Astrocyte of the cerebellum (primary cell): Measurements from ENCODE around the gene TMCC1.
"Not testable (repeated sequence)": the region's sequence is repeated elsewhere in the genome, so short reads cannot be mapped to it uniquely, and the experiment has no call there.

Source experiments
- DNase-seq: peaks from one replicate; pipeline ENCODE4 v3.0.0-alpha.2; 2011; ENCODE audit warnings: low read depth
- H3K4me3 ChIP-seq: 2 replicates; pipeline ENCODE4 v1.5.1; 2011; ENCODE audit warnings: mild to moderate bottlenecking, low read depth, low read length, moderate library complexity
- CTCF ChIP-seq: IDR thresholded peaks from 2 replicates; pipeline ENCODE4 v1.5.1; 2012; ENCODE audit warnings: low read length, low read depth, moderate library complexity, mild to moderate bottlenecking; ENCODE audit errors: missing control alignments
- in situ Hi-C: cut with HindIII; loops from 2 replicates; pipeline ENCODE4 v1.10.0; 2017; ENCODE audit warnings: low sequenced_read_pairs

The TMCC1 gene

GRCh38 chr3:129651435-129652202 is 241.9 kb downstream of the TMCC1 start:
- no peak overlapping the region for H3K4me3 ChIP-seq
- TF ChIP-seq CTCF: no peak
- in situ Hi-C loops: no loop called here

GRCh38 chr3:129650256-129650872 is 243.1 kb downstream of the TMCC1 start:
- peak; percentile 63 for DNase-seq
- no peak overlapping the region for H3K4me3 ChIP-seq
- in situ Hi-C loops: no loop called here
- TF ChIP-seq CTCF: peak; percentile 74

More at GRCh38 chr3:129651435-129652202, 241.9 kb downstream of the TMCC1 start:
- DNase-seq: peak; percentile 79

- in situ Hi-C loops: no loop called here
- no peak for DNase-seq
- no peak overlapping the region for H3K4me3 ChIP-seq
- TF ChIP-seq CTCF: no peak
Observed at GRCh38 chr3:129648391-129648790, 245.1 kb downstream of the TMCC1 start.

- DNase-seq: no peak
- no peak for TF ChIP-seq CTCF
- no peak overlapping the region for H3K4me3 ChIP-seq
- in situ Hi-C loops: no loop called here
Observed at GRCh38 chr3:129645286-129645685, 248.2 kb downstream of the TMCC1 start.

- no peak for DNase-seq
- no peak for TF ChIP-seq CTCF
- H3K4me3 ChIP-seq: no peak overlapping the region
- in situ Hi-C loops: loop anchor here (5.0 kb wide), 1 partner anchor 182 kb away; no protein-coding TSS in a partner anchor
Observed at GRCh38 chr3:129644836-129645235, 248.7 kb downstream of the TMCC1 start.

GRCh38 chr3:129641567-129642260 is 251.8 kb downstream of the TMCC1 start:
- H3K4me3 ChIP-seq: not testable (repeated sequence)
- in situ Hi-C loops: loop anchor here (5.0 kb wide), 1 partner anchor 186 kb away; no protein-coding TSS in a partner anchor

GRCh38 chr3:129640985-129641384 is 252.5 kb downstream of the TMCC1 start:
- DNase-seq, H3K4me3 ChIP-seq: not testable (repeated sequence)
- in situ Hi-C loops: loop anchor here (5.0 kb wide), 1 partner anchor 186 kb away; no protein-coding TSS in a partner anchor

More at GRCh38 chr3:129641567-129642260, 251.8 kb downstream of the TMCC1 start:
- not testable (repeated sequence) for DNase-seq
